GM12892 (cell line): Measurements from ENCODE around the gene RBM19.

Source experiments
- POLR2A ChIP-seq: IDR thresholded peaks from 2 replicates; pipeline ENCODE4 v1.6.1; 2011; ENCODE audit warnings: low read depth, low read length, control low read depth
- POLR2AphosphoS5 ChIP-seq: IDR thresholded peaks from 2 replicates; pipeline ENCODE4 v1.6.1; 2011; ENCODE audit warnings: low read depth, low read length, control low read depth
- TAF1 ChIP-seq: IDR thresholded peaks from 2 replicates; pipeline ENCODE4 v1.6.1; 2011; ENCODE audit warnings: low read depth, mild to moderate bottlenecking, control low read depth, low read length, borderline replicate concordance

- TF ChIP-seq POLR2A (no peak), POLR2AphosphoS5 (no peak), TAF1 (no peak)
Observed at GRCh38 chr12:113788020-113788856, 177.9 kb downstream of the RBM19 start.
